Measurements from ENCODE around the gene ADCY9. TPM values are rescaled to one million over a fixed set of nuclear protein-coding genes. Genes with fewer than 3 reads are reported as not detected.
A peak's percentile ranks its signal among the peaks of the same experiment; 100 is the strongest.
"Not testable (repeated sequence)": the region's sequence is repeated elsewhere in the genome, so short reads cannot be mapped to it uniquely, and the experiment has no call there.

Gene ADCY9
- total RNA-seq, 1 donor from 2014 or later: 6.9 TPM

DNA sequence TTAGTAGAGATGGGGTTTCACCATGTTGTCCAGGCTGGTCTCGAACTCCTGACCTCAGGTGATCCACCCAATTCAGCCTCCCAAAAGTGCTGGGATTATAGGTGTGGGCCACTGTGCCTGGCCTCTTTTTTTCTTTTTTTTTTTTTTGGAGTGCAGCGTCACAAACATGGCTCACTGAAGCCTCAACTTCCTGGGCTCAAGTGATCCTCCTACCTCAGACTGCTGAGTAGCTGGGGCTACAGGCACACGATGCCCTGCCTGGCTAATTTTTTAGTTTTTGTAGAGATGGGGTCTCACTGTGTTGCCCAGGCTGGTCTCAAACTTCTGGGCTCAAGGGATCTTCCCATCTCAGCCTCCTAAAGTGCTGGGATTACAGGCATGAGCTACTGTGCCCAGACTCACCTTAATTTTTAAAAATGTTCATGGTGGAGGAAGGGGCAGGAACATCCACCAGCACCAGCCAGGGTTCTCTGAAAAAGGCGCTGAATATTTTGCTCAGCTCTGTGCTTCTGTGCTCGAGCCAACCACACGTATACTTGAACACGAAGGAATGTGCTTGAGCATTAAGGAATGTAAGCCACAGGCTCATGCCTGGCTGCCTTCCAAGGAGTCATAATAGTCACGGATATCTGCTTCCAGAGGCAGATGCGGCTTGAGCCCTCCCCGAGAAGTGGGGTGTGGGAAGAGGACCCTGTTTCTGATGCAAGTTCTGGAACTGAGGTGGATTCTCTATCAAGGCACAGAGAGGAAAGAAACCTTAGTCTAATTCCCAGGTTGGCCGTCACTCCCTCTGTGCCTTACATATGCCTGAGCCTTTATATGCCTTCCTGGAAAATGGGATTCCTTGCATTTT, 170.3 kb downstream of the ADCY9 start:
- H3K9me3 Mint-ChIP-seq (ENCODE audit: low read depth): peaks cover 5% of the 10 kb centered on the region
- peaks cover 3% of the 10 kb centered on the region for H3K27me3 Mint-ChIP-seq
- TF ChIP-seq CTCF (IDR thresholded peaks at IDR 0.05; ENCODE audit: unreplicated experiment): no peak
- no peaks in the 10 kb centered on the region for H3K36me3 Mint-ChIP-seq (ENCODE audit: insufficient read depth)
- H3K27ac Mint-ChIP-seq: no peak overlapping the region
- no peaks in the 10 kb centered on the region for H3K4me1 Mint-ChIP-seq (ENCODE audit: low read depth)
- H3K4me3 Mint-ChIP-seq (ENCODE audit: low read depth): no peak overlapping the region
- no peak for DNase-seq (ENCODE audit: low spot score, unreplicated experiment)

GRCh38 chr16:3944457-3944856, 171.8 kb downstream of the ADCY9 start:
- not testable (repeated sequence) for H3K4me3 Mint-ChIP-seq (ENCODE audit: low read depth); H3K4me1 Mint-ChIP-seq (ENCODE audit: low read depth); H3K27me3 Mint-ChIP-seq; H3K9me3 Mint-ChIP-seq (ENCODE audit: low read depth); H3K27ac Mint-ChIP-seq; DNase-seq (ENCODE audit: low spot score, unreplicated experiment); H3K36me3 Mint-ChIP-seq (ENCODE audit: insufficient read depth)

DNA sequence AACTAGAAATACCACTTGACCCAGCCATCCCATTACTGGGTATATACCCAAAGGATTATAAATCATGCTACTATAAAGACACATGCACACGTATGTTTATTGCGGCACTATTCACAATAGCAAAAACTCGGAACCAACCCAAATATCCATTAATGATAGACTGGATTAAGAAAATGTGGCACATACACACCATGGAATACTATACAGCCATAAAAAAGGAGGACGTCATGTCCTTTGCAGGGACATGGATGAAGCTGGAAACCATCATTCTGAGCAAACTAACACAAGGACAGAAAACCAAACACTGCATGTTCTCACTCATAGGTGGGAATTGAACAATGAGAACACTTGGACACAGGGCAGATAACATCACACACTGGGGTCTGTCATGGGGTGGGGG, 174.1 kb downstream of the ADCY9 start:
- not testable (repeated sequence) for H3K36me3 Mint-ChIP-seq (ENCODE audit: insufficient read depth); H3K27me3 Mint-ChIP-seq; H3K9me3 Mint-ChIP-seq (ENCODE audit: low read depth); H3K4me3 Mint-ChIP-seq (ENCODE audit: low read depth); H3K4me1 Mint-ChIP-seq (ENCODE audit: low read depth); H3K27ac Mint-ChIP-seq; DNase-seq (ENCODE audit: low spot score, unreplicated experiment)

DNA sequence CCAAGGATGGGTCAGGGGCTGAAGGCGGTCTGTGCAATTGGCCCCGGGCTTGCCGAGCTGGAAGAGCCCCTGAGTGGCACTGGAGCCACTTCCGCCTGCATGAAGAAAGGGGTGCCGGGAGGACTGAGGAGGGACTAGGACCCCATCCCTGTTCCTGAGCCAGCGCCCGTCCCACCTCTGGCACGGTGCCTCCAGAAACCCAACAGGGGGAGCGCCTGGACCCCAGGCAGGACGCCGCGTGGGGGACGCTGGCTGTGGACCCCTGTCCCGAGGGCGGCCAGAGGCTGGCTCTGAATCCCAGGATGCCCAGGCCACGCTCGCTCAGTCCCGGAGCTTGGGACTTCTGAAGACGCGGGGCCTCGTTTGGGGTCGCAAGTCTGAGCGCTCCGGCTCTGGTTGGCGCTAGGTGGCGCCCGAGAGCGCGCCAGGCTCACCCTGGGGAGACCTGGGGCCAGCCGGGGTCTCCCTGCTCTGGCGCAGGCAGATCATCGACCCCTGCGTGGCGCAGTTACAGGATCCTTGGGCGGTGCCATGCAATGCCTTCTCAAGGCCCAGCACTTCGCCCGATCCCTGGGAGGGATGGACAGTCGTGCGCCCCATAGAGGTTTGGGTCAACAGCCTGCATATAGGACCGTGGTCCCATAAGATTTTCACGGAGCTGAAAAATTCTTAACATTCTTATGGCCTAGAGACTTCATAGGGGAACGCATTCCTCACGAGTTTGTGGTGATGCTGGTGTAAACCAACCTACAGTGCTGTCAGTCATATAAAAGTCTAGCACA, 177.2 kb downstream of the ADCY9 start:
- Mint-ChIP-seq H3K4me3 (ENCODE audit: low read depth) (no peak overlapping the region), H3K4me1 (ENCODE audit: low read depth) (peaks cover 5% of the 10 kb centered on the region), H3K9me3 (ENCODE audit: low read depth) (peaks cover 5% of the 10 kb centered on the region), H3K27ac (no peak overlapping the region), H3K27me3 (peaks cover 3% of the 10 kb centered on the region), H3K36me3 (ENCODE audit: insufficient read depth) (no peaks in the 10 kb centered on the region)
- peak; percentile 63 for DNase-seq (ENCODE audit: low spot score, unreplicated experiment)
- peak; percentile 89 for TF ChIP-seq CTCF (IDR thresholded peaks at IDR 0.05; ENCODE audit: unreplicated experiment)

GRCh38 chr16:3938471-3938842, 177.8 kb downstream of the ADCY9 start:
- Mint-ChIP-seq H3K27me3 (peaks cover 3% of the 10 kb centered on the region), H3K27ac (no peak overlapping the region), H3K36me3 (ENCODE audit: insufficient read depth) (no peaks in the 10 kb centered on the region), H3K4me3 (ENCODE audit: low read depth) (no peak overlapping the region), H3K4me1 (ENCODE audit: low read depth) (peaks cover 5% of the 10 kb centered on the region), H3K9me3 (ENCODE audit: low read depth) (peaks cover 4% of the 10 kb centered on the region)
- no peak for TF ChIP-seq CTCF (IDR thresholded peaks at IDR 0.05; ENCODE audit: unreplicated experiment)
- no peak for DNase-seq (ENCODE audit: low spot score, unreplicated experiment)

GRCh38 chr16:3937066-3937875, 179.0 kb downstream of the ADCY9 start:
- TF ChIP-seq CTCF (IDR thresholded peaks at IDR 0.05; ENCODE audit: unreplicated experiment): no peak
- peaks cover 5% of the 10 kb centered on the region for H3K4me1 Mint-ChIP-seq (ENCODE audit: low read depth)
- H3K27me3 Mint-ChIP-seq: peaks cover 3% of the 10 kb centered on the region
- no peaks in the 10 kb centered on the region for H3K9me3 Mint-ChIP-seq (ENCODE audit: low read depth)
- DNase-seq (ENCODE audit: low spot score, unreplicated experiment): no peak
- no peak overlapping the region for H3K4me3 Mint-ChIP-seq (ENCODE audit: low read depth)
- H3K36me3 Mint-ChIP-seq (ENCODE audit: insufficient read depth): no peaks in the 10 kb centered on the region
- H3K27ac Mint-ChIP-seq: no peak overlapping the region
